Neural cell (in vitro differentiated cells): ENCODE data around the gene PSMB8. TPM values are rescaled to one million over a fixed set of nuclear protein-coding genes. Genes with fewer than 3 reads are reported as not detected.

Experiments
- H2AFZ ChIP-seq: fragments of 200-600, 300-800 bp; sonication (generic), shearing (Covaris generic); 2 replicates; pipeline ENCODE4 v1.6.0; 2014; ENCODE audit warnings: low read depth, mild to moderate bottlenecking, antibody characterized with exemption, low read length, moderate library complexity
- H3F3A ChIP-seq: fragments of 200-600 bp; shearing (Covaris generic); 2 replicates; pipeline ENCODE4 v1.6.1; 2016; ENCODE audit warnings: mild to moderate bottlenecking, moderate library complexity, mixed read lengths, antibody characterized with exemption, low read length; ENCODE audit not compliant: insufficient read depth, poor library complexity, severe bottlenecking
- H3K27ac ChIP-seq: fragments of 200-600, 300-800 bp; sonication (generic), shearing (Covaris generic); 2 replicates; pipeline ENCODE4 v1.5.1; 2014; ENCODE audit warnings: mild to moderate bottlenecking, low read length, moderate library complexity
- H3K27me3 ChIP-seq: fragments of 300-800, 200-600 bp; sonication (generic), shearing (Covaris generic); 2 replicates; pipeline ENCODE4 v1.6.0; 2014; ENCODE audit warnings: mild to moderate bottlenecking, low read depth, low read length, moderate library complexity; ENCODE audit not compliant: insufficient read depth
- H3K36me3 ChIP-seq: fragments of 300-800, 200-600 bp; sonication (generic), shearing (Covaris generic); 2 replicates; pipeline ENCODE4 v1.5.1; 2014; ENCODE audit warnings: mild to moderate bottlenecking, antibody characterized with exemption, low read length, moderate library complexity; ENCODE audit not compliant: insufficient read depth
- H3K4me2 ChIP-seq: fragments of 300-800, 200-600 bp; sonication (generic), shearing (Covaris generic); 2 replicates; pipeline ENCODE4 v1.6.0; 2014; ENCODE audit warnings: mild to moderate bottlenecking, low read length
- H3K4me3 ChIP-seq: fragments of 300-800, 200-600 bp; sonication (generic), shearing (Covaris generic); 2 replicates; pipeline ENCODE4 v1.5.1; 2014; ENCODE audit warnings: mild to moderate bottlenecking, low read length, moderate library complexity
- H3K79me2 ChIP-seq: fragments of 200-600 bp; shearing (Covaris generic); replicated peaks from 2 replicates; pipeline ENCODE4 v1.6.0; 2014; ENCODE audit warnings: mild to moderate bottlenecking, low read length, moderate library complexity; ENCODE audit not compliant: insufficient read depth
- H3K9ac ChIP-seq: fragments of 300-800, 200-600 bp; sonication (generic), shearing (Covaris generic); 2 replicates; pipeline ENCODE4 v1.6.1; 2016; ENCODE audit warnings: mild to moderate bottlenecking, low read length, mixed read lengths
- H3K9me2 ChIP-seq: fragments of 200-600 bp; shearing (Covaris generic); 2 replicates; pipeline ENCODE4 v1.6.1; 2016; ENCODE audit warnings: mild to moderate bottlenecking, low read length, mixed read lengths; ENCODE audit not compliant: insufficient read depth
- H3K9me3 ChIP-seq: fragments of 200-600, 300-800 bp; sonication (generic), shearing (Covaris generic); 2 replicates; pipeline ENCODE4 v1.6.1; 2016; ENCODE audit warnings: mild to moderate bottlenecking, mixed run types, low read length, moderate library complexity, mixed read lengths
- H4K20me1 ChIP-seq: fragments of 200-600 bp; shearing (Covaris generic); 2 replicates; pipeline ENCODE4 v1.6.1; 2016; ENCODE audit warnings: mild to moderate bottlenecking, mixed run types; ENCODE audit not compliant: insufficient read depth
- CTCF ChIP-seq: fragments of 450-650 bp; IDR thresholded peaks from 2 replicates; pipeline ENCODE4 v1.5.1; 2014; ENCODE audit warnings: antibody characterized with exemption, mild to moderate bottlenecking, moderate library complexity; ENCODE audit not compliant: poor library complexity, severe bottlenecking
- EP300 ChIP-seq: fragments of 450-650 bp; conservative IDR thresholded peaks from 2 replicates; pipeline ENCODE4 v1.6.1; 2014; ENCODE audit warnings: antibody characterized with exemption, mild to moderate bottlenecking, moderate library complexity; ENCODE audit not compliant: poor library complexity, severe bottlenecking
- EZH2 ChIP-seq: fragments of 200-600, 300-800 bp; shearing (Covaris generic), sonication (generic); IDR thresholded peaks from 2 replicates; pipeline ENCODE4 v1.6.1; 2014; ENCODE audit warnings: antibody characterized with exemption, low read length, borderline replicate concordance, mild to moderate bottlenecking; ENCODE audit not compliant: insufficient read depth, poor library complexity, severe bottlenecking
- MXI1 ChIP-seq: fragments of 450-650 bp; conservative IDR thresholded peaks from 2 replicates; pipeline ENCODE4 v1.6.1; 2014; ENCODE audit warnings: antibody characterized with exemption, mild to moderate bottlenecking; ENCODE audit not compliant: poor library complexity, severe bottlenecking
- POLR2AphosphoS5 ChIP-seq: IDR thresholded peaks from 2 replicates; pipeline ENCODE4 v1.6.1; 2012
- RAD21 ChIP-seq: fragments of 450-650 bp; conservative IDR thresholded peaks from 2 replicates; pipeline ENCODE4 v1.6.1; 2014; ENCODE audit warnings: antibody characterized with exemption, mild to moderate bottlenecking, moderate library complexity
- SMC3 ChIP-seq: fragments of 450-650 bp; conservative IDR thresholded peaks from 2 replicates; pipeline ENCODE4 v1.6.1; 2014; ENCODE audit warnings: antibody characterized with exemption, mild to moderate bottlenecking, moderate library complexity; ENCODE audit not compliant: poor library complexity
- TAF1 ChIP-seq: IDR thresholded peaks from 2 replicates; pipeline ENCODE4 v1.6.1; 2012; ENCODE audit warnings: low read depth
- polyA plus RNA-seq: library from polyadenylated mRNA; depleted of rRNA; stranded (reverse); fragments of >200 nt; gene quantifications from 2 replicates; pipeline ENCODE4 v1.2.3, GENCODE V29; 2014
- TF ChIP-seq, protein P1 (sequence below): IDR thresholded peaks from 2 replicates; pipeline ENCODE4 v1.6.1; 2012; ENCODE audit warnings: borderline replicate concordance

The PSMB8 gene
- polyA plus RNA-seq, 1 donor from 2014 or later: not detected

DNA sequence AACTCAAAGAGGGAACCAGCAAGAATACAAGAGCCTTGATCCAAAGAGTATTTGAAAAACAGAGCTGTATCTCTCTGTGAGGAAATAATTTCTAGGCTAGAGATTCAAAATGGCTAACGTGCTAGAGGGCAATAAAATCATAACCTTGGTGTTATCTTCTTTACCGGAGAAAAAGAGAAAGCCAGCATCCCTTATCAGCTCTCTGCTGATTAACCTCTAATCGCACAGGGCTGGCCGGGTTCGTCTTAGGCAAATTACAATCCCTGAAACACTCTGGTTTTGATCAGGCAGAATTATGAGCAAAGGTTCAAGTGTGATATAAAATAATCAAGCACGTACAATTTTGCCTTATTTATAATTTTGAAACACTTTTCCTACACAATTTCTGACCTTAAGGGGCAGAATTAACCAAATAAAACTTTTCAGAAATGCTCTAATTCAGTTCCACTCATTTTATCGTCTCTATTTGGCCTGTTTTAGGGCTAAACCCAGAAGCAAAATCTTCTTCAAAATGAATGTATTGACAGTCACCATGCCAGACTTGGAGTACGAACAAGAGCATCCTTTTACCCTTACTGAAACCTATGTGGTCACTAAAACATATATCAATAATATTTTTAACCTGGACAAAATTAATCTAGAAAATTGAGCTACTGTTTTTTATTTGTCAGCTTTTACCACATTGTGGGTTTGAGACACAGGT lies 23.9 kb upstream of the PSMB8 start:
- H3K9me3 ChIP-seq: no peaks in the 10 kb centered on the region
- H3K27me3 ChIP-seq: no peaks in the 10 kb centered on the region
- H2AFZ ChIP-seq: no peak overlapping the region
- no peak overlapping the region for H3K4me2 ChIP-seq
- no peaks in the 10 kb centered on the region for H4K20me1 ChIP-seq
- no peak overlapping the region for H3K4me3 ChIP-seq
- H3K79me2 ChIP-seq: no peaks in the 10 kb centered on the region
- H3K36me3 ChIP-seq: no peaks in the 10 kb centered on the region
- H3K9ac ChIP-seq: no peak overlapping the region
- H3K27ac ChIP-seq: no peak overlapping the region
- H3F3A ChIP-seq: no peaks in the 10 kb centered on the region
- no peaks in the 10 kb centered on the region for H3K9me2 ChIP-seq
- no peak for TF ChIP-seq SMC3
- no peak for TF ChIP-seq POLR2AphosphoS5
- no peak for TF ChIP-seq EZH2
- TF ChIP-seq TAF1: no peak
- TF ChIP-seq, protein P1, sequence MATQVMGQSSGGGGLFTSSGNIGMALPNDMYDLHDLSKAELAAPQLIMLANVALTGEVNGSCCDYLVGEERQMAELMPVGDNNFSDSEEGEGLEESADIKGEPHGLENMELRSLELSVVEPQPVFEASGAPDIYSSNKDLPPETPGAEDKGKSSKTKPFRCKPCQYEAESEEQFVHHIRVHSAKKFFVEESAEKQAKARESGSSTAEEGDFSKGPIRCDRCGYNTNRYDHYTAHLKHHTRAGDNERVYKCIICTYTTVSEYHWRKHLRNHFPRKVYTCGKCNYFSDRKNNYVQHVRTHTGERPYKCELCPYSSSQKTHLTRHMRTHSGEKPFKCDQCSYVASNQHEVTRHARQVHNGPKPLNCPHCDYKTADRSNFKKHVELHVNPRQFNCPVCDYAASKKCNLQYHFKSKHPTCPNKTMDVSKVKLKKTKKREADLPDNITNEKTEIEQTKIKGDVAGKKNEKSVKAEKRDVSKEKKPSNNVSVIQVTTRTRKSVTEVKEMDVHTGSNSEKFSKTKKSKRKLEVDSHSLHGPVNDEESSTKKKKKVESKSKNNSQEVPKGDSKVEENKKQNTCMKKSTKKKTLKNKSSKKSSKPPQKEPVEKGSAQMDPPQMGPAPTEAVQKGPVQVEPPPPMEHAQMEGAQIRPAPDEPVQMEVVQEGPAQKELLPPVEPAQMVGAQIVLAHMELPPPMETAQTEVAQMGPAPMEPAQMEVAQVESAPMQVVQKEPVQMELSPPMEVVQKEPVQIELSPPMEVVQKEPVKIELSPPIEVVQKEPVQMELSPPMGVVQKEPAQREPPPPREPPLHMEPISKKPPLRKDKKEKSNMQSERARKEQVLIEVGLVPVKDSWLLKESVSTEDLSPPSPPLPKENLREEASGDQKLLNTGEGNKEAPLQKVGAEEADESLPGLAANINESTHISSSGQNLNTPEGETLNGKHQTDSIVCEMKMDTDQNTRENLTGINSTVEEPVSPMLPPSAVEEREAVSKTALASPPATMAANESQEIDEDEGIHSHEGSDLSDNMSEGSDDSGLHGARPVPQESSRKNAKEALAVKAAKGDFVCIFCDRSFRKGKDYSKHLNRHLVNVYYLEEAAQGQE: no peak
- no peak for TF ChIP-seq CTCF
- no peak for TF ChIP-seq RAD21
- no peak for TF ChIP-seq MXI1
- no peak for TF ChIP-seq EP300

DNA sequence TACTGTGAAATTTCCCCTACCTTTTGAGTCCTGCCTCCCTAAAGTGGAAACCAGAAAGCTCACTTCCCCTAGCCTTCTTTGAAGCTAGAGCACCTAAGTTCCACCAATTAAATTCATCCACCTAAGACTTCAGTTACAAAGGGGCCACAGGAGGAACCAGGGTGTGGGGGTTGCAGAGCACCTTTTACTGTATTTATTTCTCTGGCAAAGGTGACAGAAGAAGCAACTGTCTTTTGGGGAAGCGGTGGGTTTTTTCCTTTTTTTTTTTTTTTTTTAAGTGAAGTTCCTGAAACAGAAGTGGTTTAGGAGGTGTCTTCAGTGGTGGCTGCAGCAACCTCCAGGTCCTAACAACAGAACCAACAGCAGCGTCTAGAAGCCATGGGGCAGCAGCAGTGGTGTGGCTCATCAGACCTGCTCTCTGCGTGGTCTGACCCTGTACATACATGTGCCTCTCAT lies 23.2 kb upstream of the PSMB8 start:
- no peaks in the 10 kb centered on the region for H3K79me2 ChIP-seq
- H4K20me1 ChIP-seq: no peaks in the 10 kb centered on the region
- H2AFZ ChIP-seq: no peak overlapping the region
- no peaks in the 10 kb centered on the region for H3K27me3 ChIP-seq
- H3K9ac ChIP-seq: no peak overlapping the region
- H3F3A ChIP-seq: no peaks in the 10 kb centered on the region
- H3K4me2 ChIP-seq: no peak overlapping the region
- no peak overlapping the region for H3K27ac ChIP-seq
- H3K36me3 ChIP-seq: no peaks in the 10 kb centered on the region
- H3K9me2 ChIP-seq: no peaks in the 10 kb centered on the region
- TF ChIP-seq EZH2: no peak
- TF ChIP-seq POLR2AphosphoS5: no peak
- no peak for TF ChIP-seq MXI1
- no peak for TF ChIP-seq CTCF
- TF ChIP-seq, protein P1: no peak
- TF ChIP-seq SMC3: no peak
- no peak for TF ChIP-seq TAF1
- TF ChIP-seq RAD21: no peak
- no peak for TF ChIP-seq EP300
- H3K9me3 ChIP-seq: no peaks in the 10 kb centered on the region
- H3K4me3 ChIP-seq: no peak overlapping the region
